ENCODE measurements around the gene TBCD.

The TBCD gene

GRCh38 chr17:82791532-82791931 is 39.7 kb downstream of the TBCD start:
- DNase-seq (ENCODE audit: low read depth), result no peak

- no peak for DNase-seq (ENCODE audit: low read depth)
Measured at GRCh38 chr17:82793974-82794630, 42.2 kb downstream of the TBCD start.

- no peak for DNase-seq (ENCODE audit: low read depth)
Measured at GRCh38 chr17:82794781-82795482, 43.1 kb downstream of the TBCD start.

GRCh38 chr17:82795615-82796014 is 43.8 kb downstream of the TBCD start:
- DNase-seq (ENCODE audit: low read depth), result no peak

- DNase-seq (ENCODE audit: low read depth), result no peak
Measured at GRCh38 chr17:82797061-82797460, 45.2 kb downstream of the TBCD start.

GRCh38 chr17:82798752-82799151 is 46.9 kb downstream of the TBCD start:
- no peak for DNase-seq (ENCODE audit: low read depth)

GRCh38 chr17:82799591-82799990 is 47.7 kb downstream of the TBCD start:
- DNase-seq (ENCODE audit: low read depth), result no peak

- no peak for DNase-seq (ENCODE audit: low read depth)
Measured at GRCh38 chr17:82800885-82801284, 49.0 kb downstream of the TBCD start.

GRCh38 chr17:82801377-82801970 is 49.6 kb downstream of the TBCD start:
- DNase-seq (ENCODE audit: low read depth), result no peak

GRCh38 chr17:82802075-82802780 is 50.4 kb downstream of the TBCD start:
- no peak for DNase-seq (ENCODE audit: low read depth)

- DNase-seq (ENCODE audit: low read depth), result no peak
Measured at GRCh38 chr17:82803185-82803584, 51.3 kb downstream of the TBCD start.

- DNase-seq (ENCODE audit: low read depth), result no peak
Measured at GRCh38 chr17:82803606-82804005, 51.7 kb downstream of the TBCD start.

- no peak for DNase-seq (ENCODE audit: low read depth)
Measured at GRCh38 chr17:82804442-82805191, 52.8 kb downstream of the TBCD start.

- no peak for DNase-seq (ENCODE audit: low read depth)
Measured at GRCh38 chr17:82805254-82805653, 53.4 kb downstream of the TBCD start.

- no peak for DNase-seq (ENCODE audit: low read depth)
Measured at GRCh38 chr17:82805823-82806222, 54.0 kb downstream of the TBCD start.

GRCh38 chr17:82806645-82807044 is 54.8 kb downstream of the TBCD start:
- DNase-seq (ENCODE audit: low read depth), result no peak

- DNase-seq (ENCODE audit: low read depth), result no peak
Measured at GRCh38 chr17:82807101-82807500, 55.2 kb downstream of the TBCD start.

GRCh38 chr17:82807562-82807961 is 55.7 kb downstream of the TBCD start:
- DNase-seq (ENCODE audit: low read depth), result no peak

- no peak for DNase-seq (ENCODE audit: low read depth)
Measured at GRCh38 chr17:82808006-82808405, 56.1 kb downstream of the TBCD start.

- no peak for DNase-seq (ENCODE audit: low read depth)
Measured at GRCh38 chr17:82808921-82809905, 57.3 kb downstream of the TBCD start.
